Cardiac muscle cell (in vitro differentiated cells and primary cell): ENCODE measurements around the gene PAX6. TPM values are rescaled to one million over a fixed set of nuclear protein-coding genes. Genes with fewer than 3 reads are reported as not detected.

ENCODE experiments used
- DNase-seq, 2 donors: peaks; one replicate each; pipeline versions ENCODE4 v3.0.0 to v3.0.0-alpha.2; 2010 to 2017; ENCODE audit warnings: low read depth in 1 of 2, low spot score in 1 of 2
- H3K27ac ChIP-seq: fragments of 200-600 bp; sonication (generic); 2 replicates; pipeline ENCODE4 v1.5.1; 2016
- H3K27me3 ChIP-seq: fragments of 200-600 bp; sonication (generic); 2 replicates; pipeline ENCODE4 v1.6.0; 2016; ENCODE audit warnings: control low read depth
- H3K36me3 ChIP-seq: fragments of 200-600 bp; sonication (generic); 2 replicates; pipeline ENCODE4 v1.5.1; 2016; ENCODE audit warnings: control low read depth
- H3K4me1 ChIP-seq: fragments of 200-600 bp; sonication (generic); 2 replicates; pipeline ENCODE4 v1.8.1; 2017; ENCODE audit warnings: low read depth, mild to moderate bottlenecking, mixed run types
- H3K4me3 ChIP-seq: fragments of 200-600 bp; sonication (generic); 2 replicates; pipeline ENCODE4 v1.5.1; 2016; ENCODE audit warnings: mild to moderate bottlenecking
- H3K9me3 ChIP-seq: fragments of 200-600 bp; sonication (generic); 2 replicates; pipeline ENCODE4 v1.5.1; 2017; ENCODE audit warnings: low read depth, mild to moderate bottlenecking, control low read depth
- CTCF ChIP-seq: IDR thresholded peaks from 2 replicates; pipeline ENCODE4 v1.5.1; 2012; ENCODE audit warnings: low read depth, mild to moderate bottlenecking, low read length
- polyA plus RNA-seq: library from polyadenylated mRNA; unstranded; fragments of >200 nt; fragmentation: Nextera tagmentation; extraction: Ambion mirVana; gene quantifications from 2 replicates; pipeline ENCODE4 v1.2.1, GENCODE V29; 2016
- total RNA-seq: library from RNA; depleted of rRNA; stranded (reverse); fragments of >200 nt; gene quantifications from 2 replicates; pipeline ENCODE4 v1.2.3, GENCODE V29; 2016

Gene PAX6
- total and polyA plus RNA-seq, 2 experiments from 2014 or later, result 0.56 to 1.1 TPM

- Histone ChIP-seq H3K27ac (no peak overlapping the region), H3K9me3 (no peaks in the 10 kb centered on the region), H3K36me3 (no peaks in the 10 kb centered on the region), H3K4me1 (no peaks in the 10 kb centered on the region), H3K4me3 (no peak overlapping the region), H3K27me3 (peaks cover 99% of the 10 kb centered on the region)
- no peak for TF ChIP-seq CTCF
- no peak for DNase-seq
Observed at GRCh38 chr11:31770011-31770700, 41.0 kb downstream of the PAX6 start.

DNA sequence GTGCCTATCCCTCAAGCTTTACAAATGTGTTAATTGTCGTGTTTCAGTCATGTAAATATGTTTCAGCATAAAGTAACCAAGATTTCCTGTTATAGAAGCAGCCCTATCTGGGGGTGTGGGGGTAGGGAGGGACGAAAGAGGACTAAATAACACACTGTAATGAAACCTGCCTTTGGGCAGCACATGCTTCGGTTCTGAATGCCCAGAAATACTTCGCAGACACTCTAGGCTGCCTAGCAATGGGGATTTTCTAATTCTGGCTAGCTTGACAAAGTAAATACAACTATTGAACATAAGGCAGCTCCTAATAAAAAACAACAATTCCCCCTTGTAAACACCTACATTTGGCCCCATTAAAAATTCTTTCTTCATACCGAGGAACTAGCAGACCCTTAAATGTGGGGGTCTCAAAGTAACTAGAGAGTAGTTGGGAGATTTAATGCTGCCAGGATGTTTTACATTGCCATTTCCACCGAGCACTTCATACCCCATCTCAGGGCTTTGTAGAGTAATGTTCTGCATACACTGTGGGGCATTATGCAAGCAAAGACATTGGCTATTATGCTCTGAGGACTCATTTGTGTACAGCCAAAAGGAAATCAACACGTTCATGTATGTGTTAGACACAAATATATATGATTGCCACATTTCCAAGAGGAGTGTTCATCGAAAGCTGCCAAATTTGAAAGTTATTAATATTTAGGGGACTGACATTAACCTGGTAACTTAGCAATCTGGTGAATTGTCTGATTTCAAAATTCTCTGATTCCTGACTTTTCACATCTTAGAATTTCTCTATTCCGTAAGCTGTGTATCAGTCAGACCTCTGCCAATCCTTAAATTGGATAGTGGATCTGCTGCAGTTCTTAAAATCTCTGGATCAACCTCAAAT lies 42.1 kb downstream of the PAX6 start:
- no peaks in the 10 kb centered on the region for H3K4me1 ChIP-seq
- H3K27me3 ChIP-seq, result peaks cover 99% of the 10 kb centered on the region
- no peaks in the 10 kb centered on the region for H3K9me3 ChIP-seq
- TF ChIP-seq CTCF, result no peak
- H3K36me3 ChIP-seq, result no peaks in the 10 kb centered on the region
- H3K4me3 ChIP-seq, result no peak overlapping the region
- H3K27ac ChIP-seq, result no peak overlapping the region
- DNase-seq, result no peak

- no peaks in the 10 kb centered on the region for H3K9me3 ChIP-seq
- H3K27ac ChIP-seq, result no peak overlapping the region
- H3K27me3 ChIP-seq, result peaks cover 99% of the 10 kb centered on the region
- no peak for DNase-seq
- no peak for TF ChIP-seq CTCF
- no peaks in the 10 kb centered on the region for H3K4me1 ChIP-seq
- no peak overlapping the region for H3K4me3 ChIP-seq
- no peaks in the 10 kb centered on the region for H3K36me3 ChIP-seq
Observed at GRCh38 chr11:31767685-31768084, 43.4 kb downstream of the PAX6 start.

DNA sequence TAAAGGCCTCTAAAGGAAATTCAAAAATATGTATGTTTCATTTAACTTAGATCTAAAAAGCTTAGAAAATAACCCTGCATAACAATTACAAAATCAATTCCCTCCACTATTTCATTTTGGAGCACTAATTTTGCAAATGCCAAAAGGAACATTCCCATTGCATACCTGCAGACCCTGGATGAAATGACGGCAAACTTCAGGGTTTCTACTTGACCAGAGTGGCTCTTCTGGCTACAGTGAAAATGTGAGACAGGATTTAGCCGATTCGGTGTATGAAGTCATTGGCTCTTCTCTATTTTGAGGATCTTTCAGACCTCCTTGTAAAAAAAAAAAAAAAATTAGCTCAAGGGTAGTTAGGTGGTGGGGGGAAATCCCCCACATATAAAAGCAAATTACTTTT lies 44.1 kb downstream of the PAX6 start:
- H3K4me3 ChIP-seq, result no peak overlapping the region
- no peak overlapping the region for H3K27ac ChIP-seq
- DNase-seq, result no peak
- TF ChIP-seq CTCF, result no peak
- no peaks in the 10 kb centered on the region for H3K9me3 ChIP-seq
- peaks cover 99% of the 10 kb centered on the region for H3K27me3 ChIP-seq
- no peaks in the 10 kb centered on the region for H3K4me1 ChIP-seq
- H3K36me3 ChIP-seq, result no peaks in the 10 kb centered on the region

DNA sequence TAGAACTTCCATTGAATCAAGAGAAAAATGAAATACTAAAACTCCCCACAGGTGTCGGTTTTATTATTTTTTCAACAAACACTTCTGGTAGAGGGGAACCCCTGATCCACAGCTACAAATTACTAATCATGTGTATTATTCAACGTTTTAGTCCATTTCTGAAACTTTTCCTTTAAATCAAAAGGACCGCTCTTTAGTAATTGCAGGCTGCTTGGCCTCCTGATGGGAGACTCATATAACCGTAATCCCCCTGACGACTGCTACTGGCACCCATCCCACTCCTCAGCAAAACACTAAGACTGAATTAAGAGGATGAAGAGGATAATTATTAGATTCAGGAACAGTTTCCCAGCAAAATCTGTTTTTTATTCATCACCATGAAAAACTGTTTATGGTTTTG lies 46.4 kb downstream of the PAX6 start:
- Histone ChIP-seq H3K27ac (no peak overlapping the region), H3K27me3 (peaks cover 99% of the 10 kb centered on the region), H3K36me3 (no peaks in the 10 kb centered on the region), H3K9me3 (no peaks in the 10 kb centered on the region), H3K4me3 (no peak overlapping the region), H3K4me1 (no peaks in the 10 kb centered on the region)
- DNase-seq, result no peak
- TF ChIP-seq CTCF, result no peak
